Measurements from ENCODE around the gene WRNIP1.

GRCh38 chr6:2719093-2719455, 46.1 kb upstream of the WRNIP1 start:
- TF ChIP-seq LARP7 (IDR thresholded peaks at IDR 0.05) (no peak), SP1 (IDR thresholded peaks at IDR 0.05; ENCODE audit: low read depth, low read length) (no peak), POLR2AphosphoS5 (IDR thresholded peaks at IDR 0.05; ENCODE audit: low read length) (no peak), ZBTB40 (IDR thresholded peaks at IDR 0.05; ENCODE audit: borderline replicate concordance) (no peak)

Measured in GM12878 (cell line).